Liver (tissue), 9 donors: ENCODE measurements around the gene SULT1A3. TPM values are rescaled to one million over a fixed set of nuclear protein-coding genes. Genes with fewer than 3 reads are reported as not detected.

Experiments used
- DNase-seq: peaks from one replicate; pipeline ENCODE4 v3.0.0-alpha.2; 2017; ENCODE audit warnings: low spot score
- H3K27ac ChIP-seq, 2 donors: one replicate each; pipeline ENCODE4 v1.7.0; 2013; ENCODE audit warnings: inconsistent platforms in 2 of 2, low read length in 2 of 2, control low read depth in 1 of 2, low read depth in 1 of 2, mild to moderate bottlenecking in 1 of 2
- H3K27me3 ChIP-seq, 4 donors: one replicate each; pipeline versions ENCODE4 v1.6.1 to v1.7.0; 2013; ENCODE audit warnings: low read length in 3 of 4, inconsistent platforms in 1 of 4, mild to moderate bottlenecking in 1 of 4, moderate library complexity in 1 of 4; ENCODE audit not compliant: control insufficient read depth in 4 of 4, insufficient read depth in 4 of 4
- H3K36me3 ChIP-seq, 4 donors: one replicate each; pipeline versions ENCODE4 v1.6.1 to v1.7.0; 2013; ENCODE audit warnings: low read length in 3 of 4, mild to moderate bottlenecking in 3 of 4, low read depth in 1 of 4, moderate library complexity in 1 of 4; ENCODE audit not compliant: control insufficient read depth in 4 of 4, insufficient read depth in 3 of 4
- H3K4me1 ChIP-seq, 4 donors: one replicate each; pipeline versions ENCODE4 v1.6.1 to v1.7.0; 2013; ENCODE audit warnings: low read length in 3 of 4, mild to moderate bottlenecking in 3 of 4, moderate library complexity in 1 of 4; ENCODE audit not compliant: control insufficient read depth in 4 of 4, insufficient read depth in 4 of 4
- H3K4me3 ChIP-seq, 3 donors: one replicate each; pipeline versions ENCODE4 v1.6.1 to v1.7.0; 2013; ENCODE audit warnings: low read length in 3 of 3, control low read depth in 1 of 3, low read depth in 1 of 3, mild to moderate bottlenecking in 1 of 3
- H3K9ac ChIP-seq, 2 donors: one replicate each; pipeline ENCODE4 v1.7.0; 2013; ENCODE audit warnings: low read length in 2 of 2, mild to moderate bottlenecking in 2 of 2, moderate library complexity in 2 of 2, control low read depth in 1 of 2, low read depth in 1 of 2
- H3K9me3 ChIP-seq, 4 donors: one replicate each; pipeline versions ENCODE4 v1.6.1 to v1.7.0; 2013; ENCODE audit warnings: low read length in 3 of 4; ENCODE audit not compliant: control insufficient read depth in 4 of 4
- ATF3 ChIP-seq: IDR thresholded peaks from 2 replicates; pipeline ENCODE4 v1.6.1; 2016; ENCODE audit warnings: antibody characterized with exemption
- CTCF ChIP-seq: fragments of 150-350 bp; IDR thresholded peaks from 2 replicates; pipeline ENCODE4 v1.5.1; 2017; ENCODE audit warnings: improper control_type of control experiment, low read depth, low read length; ENCODE audit not compliant: missing input control
- EGR1 ChIP-seq, 2 donors: IDR thresholded peaks; 2 replicates each; pipeline ENCODE4 v1.6.1; 2016 to 2018; ENCODE audit warnings: antibody characterized with exemption in 2 of 2, low read depth in 2 of 2
- FOXA1 ChIP-seq: IDR thresholded peaks from 2 replicates; pipeline ENCODE4 v1.6.1; 2016; ENCODE audit warnings: antibody characterized with exemption
- FOXA2 ChIP-seq: IDR thresholded peaks from 2 replicates; pipeline ENCODE4 v1.6.1; 2016; ENCODE audit warnings: antibody characterized with exemption
- GABPA ChIP-seq, 2 donors: IDR thresholded peaks in 1 of 2; conservative IDR thresholded peaks in 1 of 2; 2 replicates each; pipeline ENCODE4 v1.6.1; 2016; ENCODE audit warnings: antibody characterized with exemption in 2 of 2, mild to moderate bottlenecking in 1 of 2, moderate library complexity in 1 of 2
- HNF4A ChIP-seq, 2 donors: conservative IDR thresholded peaks; 2 replicates each; pipeline ENCODE4 v1.6.1; 2016; ENCODE audit warnings: antibody characterized with exemption in 2 of 2, mild to moderate bottlenecking in 2 of 2
- HNF4G ChIP-seq: IDR thresholded peaks from 2 replicates; pipeline ENCODE4 v1.6.1; 2016; ENCODE audit warnings: antibody characterized with exemption
- JUND ChIP-seq, 2 donors: IDR thresholded peaks; 2 replicates each; pipeline ENCODE4 v1.6.1; 2016; ENCODE audit warnings: antibody characterized with exemption in 2 of 2
- MAX ChIP-seq: IDR thresholded peaks from 2 replicates; pipeline ENCODE4 v1.6.1; 2016; ENCODE audit warnings: antibody characterized with exemption
- NR2F2 ChIP-seq: IDR thresholded peaks from 2 replicates; pipeline ENCODE4 v1.6.1; 2016; ENCODE audit warnings: antibody characterized with exemption
- RAD21 ChIP-seq, 2 donors: IDR thresholded peaks; 2 replicates each; pipeline ENCODE4 v1.6.1; 2016; ENCODE audit warnings: antibody characterized with exemption in 2 of 2, mild to moderate bottlenecking in 2 of 2
- RXRA ChIP-seq, 2 donors: IDR thresholded peaks; 2 replicates each; pipeline ENCODE4 v1.6.1; 2017 to 2018; ENCODE audit warnings: antibody characterized with exemption in 2 of 2, mild to moderate bottlenecking in 1 of 2
- SP1 ChIP-seq: IDR thresholded peaks from 2 replicates; pipeline ENCODE4 v1.6.1; 2018; ENCODE audit warnings: antibody characterized with exemption, mild to moderate bottlenecking
- TAF1 ChIP-seq: conservative IDR thresholded peaks from 2 replicates; pipeline ENCODE4 v1.6.1; 2016; ENCODE audit warnings: antibody characterized with exemption, mild to moderate bottlenecking
- YY1 ChIP-seq: IDR thresholded peaks from 2 replicates; pipeline ENCODE4 v1.6.1; 2016; ENCODE audit warnings: antibody characterized with exemption, mild to moderate bottlenecking
- WGBS: extraction: QIAGEN DNeasy Blood & Tissue Kit; methylation state at CpG from one replicate; pipeline ENCODE4 v1.1.7; 2013; 5-methylcytosine and 5-hydroxymethylcytosine counted together
- polyA plus RNA-seq, 2 donors: library from polyadenylated mRNA; stranded (reverse) in 1 of 2; unstranded in 1 of 2; fragments of 200-250 nt in 1 of 2; fragments of >200 nt in 1 of 2; fragmentation: Nextera tagmentation in 1 of 2; extraction: Ambion mirVana in 1 of 2; gene quantifications; one replicate each; pipeline versions ENCODE4 v1.2.1 to v1.2.3, GENCODE V29; 2013 to 2015
- total RNA-seq, 2 donors: library from RNA; depleted of rRNA; stranded (reverse); fragments of >200 nt; gene quantifications; one replicate each; pipeline ENCODE4 v1.2.3, GENCODE V29; 2014
- TF ChIP-seq, protein P1 (sequence below): IDR thresholded peaks from 2 replicates; pipeline ENCODE4 v1.6.1; 2016; ENCODE audit warnings: antibody characterized with exemption
- TF ChIP-seq, protein P2 (sequence below): IDR thresholded peaks from 2 replicates; pipeline ENCODE4 v1.6.1; 2016; ENCODE audit warnings: antibody characterized with exemption, mild to moderate bottlenecking
- donor health status: healthy.
- donor health status: healthy.
- donor health status: healthy.
- donor health status: healthy.
- donor health status: healthy.

The SULT1A3 gene
- total and polyA plus RNA-seq, 4 donors = 2.8 to 13.8 (median 11.0) TPM

GRCh38 chr16:30152517-30152916 is 46.5 kb upstream of the SULT1A3 start:
- Histone ChIP-seq H3K4me3 (no peak overlapping the region), H3K27me3 (no peaks in the 10 kb centered on the region), H3K9ac (no peak overlapping the region), H3K27ac (no peak overlapping the region), H3K4me1 (no peaks in the 10 kb centered on the region), H3K9me3 (no peaks in the 10 kb centered on the region), H3K36me3 (no peaks in the 10 kb centered on the region)
- TF ChIP-seq MAX = no peak
- TF ChIP-seq FOXA1 = no peak
- TF ChIP-seq JUND (IDR thresholded peaks at IDR 0.05) = no peak
- no peak for TF ChIP-seq RAD21 (IDR thresholded peaks at IDR 0.05)
- no peak for TF ChIP-seq HNF4A (conservative IDR thresholded peaks at IDR 0.05)
- no peak for TF ChIP-seq EGR1 (IDR thresholded peaks at IDR 0.05; ENCODE audit: low read depth in 2 of 2)
- no peak for TF ChIP-seq HNF4G
- TF ChIP-seq FOXA2 = no peak
- no peak for TF ChIP-seq GABPA (IDR thresholded peaks at IDR 0.05 in 1 of 2, conservative IDR thresholded peaks at IDR 0.05 in 1 of 2)
- TF ChIP-seq CTCF = no peak
- no peak for TF ChIP-seq NR2F2
- no peak for TF ChIP-seq ATF3
- no peak for TF ChIP-seq YY1
- TF ChIP-seq, protein P1, sequence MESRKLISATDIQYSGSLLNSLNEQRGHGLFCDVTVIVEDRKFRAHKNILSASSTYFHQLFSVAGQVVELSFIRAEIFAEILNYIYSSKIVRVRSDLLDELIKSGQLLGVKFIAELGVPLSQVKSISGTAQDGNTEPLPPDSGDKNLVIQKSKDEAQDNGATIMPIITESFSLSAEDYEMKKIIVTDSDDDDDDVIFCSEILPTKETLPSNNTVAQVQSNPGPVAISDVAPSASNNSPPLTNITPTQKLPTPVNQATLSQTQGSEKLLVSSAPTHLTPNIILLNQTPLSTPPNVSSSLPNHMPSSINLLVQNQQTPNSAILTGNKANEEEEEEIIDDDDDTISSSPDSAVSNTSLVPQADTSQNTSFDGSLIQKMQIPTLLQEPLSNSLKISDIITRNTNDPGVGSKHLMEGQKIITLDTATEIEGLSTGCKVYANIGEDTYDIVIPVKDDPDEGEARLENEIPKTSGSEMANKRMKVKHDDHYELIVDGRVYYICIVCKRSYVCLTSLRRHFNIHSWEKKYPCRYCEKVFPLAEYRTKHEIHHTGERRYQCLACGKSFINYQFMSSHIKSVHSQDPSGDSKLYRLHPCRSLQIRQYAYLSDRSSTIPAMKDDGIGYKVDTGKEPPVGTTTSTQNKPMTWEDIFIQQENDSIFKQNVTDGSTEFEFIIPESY = no peak
- TF ChIP-seq, protein P2, sequence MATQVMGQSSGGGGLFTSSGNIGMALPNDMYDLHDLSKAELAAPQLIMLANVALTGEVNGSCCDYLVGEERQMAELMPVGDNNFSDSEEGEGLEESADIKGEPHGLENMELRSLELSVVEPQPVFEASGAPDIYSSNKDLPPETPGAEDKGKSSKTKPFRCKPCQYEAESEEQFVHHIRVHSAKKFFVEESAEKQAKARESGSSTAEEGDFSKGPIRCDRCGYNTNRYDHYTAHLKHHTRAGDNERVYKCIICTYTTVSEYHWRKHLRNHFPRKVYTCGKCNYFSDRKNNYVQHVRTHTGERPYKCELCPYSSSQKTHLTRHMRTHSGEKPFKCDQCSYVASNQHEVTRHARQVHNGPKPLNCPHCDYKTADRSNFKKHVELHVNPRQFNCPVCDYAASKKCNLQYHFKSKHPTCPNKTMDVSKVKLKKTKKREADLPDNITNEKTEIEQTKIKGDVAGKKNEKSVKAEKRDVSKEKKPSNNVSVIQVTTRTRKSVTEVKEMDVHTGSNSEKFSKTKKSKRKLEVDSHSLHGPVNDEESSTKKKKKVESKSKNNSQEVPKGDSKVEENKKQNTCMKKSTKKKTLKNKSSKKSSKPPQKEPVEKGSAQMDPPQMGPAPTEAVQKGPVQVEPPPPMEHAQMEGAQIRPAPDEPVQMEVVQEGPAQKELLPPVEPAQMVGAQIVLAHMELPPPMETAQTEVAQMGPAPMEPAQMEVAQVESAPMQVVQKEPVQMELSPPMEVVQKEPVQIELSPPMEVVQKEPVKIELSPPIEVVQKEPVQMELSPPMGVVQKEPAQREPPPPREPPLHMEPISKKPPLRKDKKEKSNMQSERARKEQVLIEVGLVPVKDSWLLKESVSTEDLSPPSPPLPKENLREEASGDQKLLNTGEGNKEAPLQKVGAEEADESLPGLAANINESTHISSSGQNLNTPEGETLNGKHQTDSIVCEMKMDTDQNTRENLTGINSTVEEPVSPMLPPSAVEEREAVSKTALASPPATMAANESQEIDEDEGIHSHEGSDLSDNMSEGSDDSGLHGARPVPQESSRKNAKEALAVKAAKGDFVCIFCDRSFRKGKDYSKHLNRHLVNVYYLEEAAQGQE = no peak
- no peak for TF ChIP-seq SP1
- TF ChIP-seq RXRA (IDR thresholded peaks at IDR 0.05) = no peak
- no peak for TF ChIP-seq TAF1
- 97% methylated on average over 9 of the region's 9 CpGs for WGBS
- no peak for DNase-seq

DNA sequence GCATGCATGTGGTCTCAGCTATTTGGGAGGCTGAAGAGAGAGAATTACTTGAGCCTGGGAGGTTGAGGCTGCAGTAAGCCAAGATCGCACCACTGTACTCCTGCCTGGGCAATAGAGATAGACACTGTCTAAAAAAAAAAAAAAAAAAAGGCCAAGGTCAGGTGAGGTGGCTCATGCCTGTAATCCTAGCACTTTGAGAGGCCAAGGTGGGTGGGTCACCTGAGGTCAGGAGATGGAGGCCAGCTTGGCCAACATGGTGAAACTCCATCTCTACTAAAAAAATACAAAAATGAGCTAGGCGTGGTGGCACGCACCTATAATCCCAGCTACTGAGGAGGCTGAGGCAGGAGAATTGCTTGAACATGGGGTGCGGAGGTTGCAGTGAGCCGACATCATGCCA is 43.9 kb upstream of the SULT1A3 start:
- no peaks in the 10 kb centered on the region for H3K36me3 ChIP-seq
- DNase-seq = no peak
- 97% methylated on average over 5 of the region's 5 CpGs for WGBS
- TF ChIP-seq, protein P1 = no peak
- TF ChIP-seq FOXA1 = no peak
- no peak for TF ChIP-seq FOXA2
- no peak for TF ChIP-seq RXRA (IDR thresholded peaks at IDR 0.05)
- no peak for TF ChIP-seq CTCF
- no peak for TF ChIP-seq EGR1 (IDR thresholded peaks at IDR 0.05; ENCODE audit: low read depth in 2 of 2)
- no peak for TF ChIP-seq JUND (IDR thresholded peaks at IDR 0.05)
- no peak for TF ChIP-seq ATF3
- no peak for TF ChIP-seq GABPA (IDR thresholded peaks at IDR 0.05 in 1 of 2, conservative IDR thresholded peaks at IDR 0.05 in 1 of 2)
- TF ChIP-seq MAX = no peak

More for the DNA sequence above, 43.9 kb upstream of the SULT1A3 start:
- no peaks in the 10 kb centered on the region for H3K9me3 ChIP-seq
- H3K4me1 ChIP-seq = no peaks in the 10 kb centered on the region
- no peaks in the 10 kb centered on the region for H3K27me3 ChIP-seq
- H3K4me3 ChIP-seq = no peak overlapping the region
- H3K27ac ChIP-seq = no peak overlapping the region
- H3K9ac ChIP-seq = no peak overlapping the region
